Smooth muscle cell (in vitro differentiated cells): ENCODE data around the gene TNIK. TPM values are rescaled to one million over a fixed set of nuclear protein-coding genes. Genes with fewer than 3 reads are reported as not detected.

Experiments
- DNase-seq: peaks from one replicate; lab custom pipeline; 2025; ENCODE audit not compliant: unreplicated experiment; lab: John Stamatoyannopoulos, UW
- H2AFZ ChIP-seq: fragments of 200-600 bp; sonication (generic); 2 replicates; pipeline ENCODE4 v1.6.0; 2016; ENCODE audit warnings: antibody characterized with exemption, low read depth, mild to moderate bottlenecking
- H3F3A ChIP-seq: fragments of 200-600 bp; sonication (generic); 2 replicates; pipeline ENCODE4 v1.6.0; 2017; ENCODE audit warnings: antibody characterized with exemption, low read depth
- H3K27ac ChIP-seq: fragments of 200-600 bp; sonication (generic); 2 replicates; pipeline ENCODE4 v1.5.1; 2016; ENCODE audit warnings: low read depth, mild to moderate bottlenecking
- H3K27me3 ChIP-seq: fragments of 200-600 bp; sonication (generic); 2 replicates; pipeline ENCODE4 v1.6.1; 2016; ENCODE audit warnings: low read depth, mild to moderate bottlenecking
- H3K36me3 ChIP-seq: fragments of 200-600 bp; sonication (generic); 2 replicates; pipeline ENCODE4 v1.5.1; 2016; ENCODE audit warnings: low read depth
- H3K4me1 ChIP-seq: fragments of 200-600 bp; sonication (generic); 2 replicates; pipeline ENCODE4 v1.5.1; 2016; ENCODE audit warnings: low read depth
- H3K4me2 ChIP-seq: fragments of 200-600 bp; sonication (generic); 2 replicates; pipeline ENCODE4 v1.6.0; 2016; ENCODE audit warnings: mild to moderate bottlenecking
- H3K4me3 ChIP-seq: fragments of 200-600 bp; sonication (generic); 2 replicates; pipeline ENCODE4 v1.5.1; 2016; ENCODE audit warnings: mild to moderate bottlenecking
- H3K79me2 ChIP-seq: fragments of 200-600 bp; sonication (generic); 2 replicates; pipeline ENCODE4 v1.6.0; 2016; ENCODE audit warnings: low read depth, mild to moderate bottlenecking
- H3K9ac ChIP-seq: fragments of 200-600 bp; sonication (generic); 2 replicates; pipeline ENCODE4 v1.6.0; 2016; ENCODE audit warnings: low read depth
- H3K9me3 ChIP-seq: fragments of 200-600 bp; sonication (generic); replicated peaks from 2 replicates; pipeline ENCODE4 v1.5.1; 2016; ENCODE audit warnings: low read depth
- H4K20me1 ChIP-seq: fragments of 200-600 bp; sonication (generic); 2 replicates; pipeline ENCODE4 v1.6.0; 2016; ENCODE audit warnings: low read depth
- CTCF ChIP-seq: fragments of 200-600 bp; sonication (generic); IDR thresholded peaks from 2 replicates; pipeline ENCODE4 v1.5.1; 2017; ENCODE audit warnings: borderline replicate concordance, mild to moderate bottlenecking, antibody characterized with exemption; ENCODE audit not compliant: insufficient read depth, poor library complexity, severe bottlenecking
- WGBS: methylation state at CpG from one replicate; pipeline ENCODE4 v1.1.7; 2016; ENCODE audit warnings: low lambda C conversion rate; 5-methylcytosine and 5-hydroxymethylcytosine counted together
- polyA plus RNA-seq: library from polyadenylated mRNA; unstranded; fragments of >200 nt; fragmentation: Nextera tagmentation; extraction: Ambion mirVana; gene quantifications from 2 replicates; pipeline ENCODE4 v1.2.1, GENCODE V29; 2016
- total RNA-seq: library from RNA; depleted of rRNA; stranded (reverse); fragments of >200 nt; gene quantifications from 2 replicates; pipeline ENCODE4 v1.2.3, GENCODE V29; 2014

The TNIK gene
- total and polyA plus RNA-seq, 2 experiments from 2014 or later, result 10.4 to 12.5 TPM

- Histone ChIP-seq H3K27me3 (no peaks in the 10 kb centered on the region), H3K9ac (no peak overlapping the region), H3K36me3 (no peaks in the 10 kb centered on the region), H3K4me2 (no peak overlapping the region), H3F3A (no peaks in the 10 kb centered on the region), H3K4me3 (no peak overlapping the region), H2AFZ (no peak overlapping the region), H3K79me2 (peaks cover 6% of the 10 kb centered on the region), H3K4me1 (peaks cover 12% of the 10 kb centered on the region), H4K20me1 (no peaks in the 10 kb centered on the region), H3K27ac (no peak overlapping the region), H3K9me3 (no peaks in the 10 kb centered on the region)
- DNase-seq, result no peak
- TF ChIP-seq CTCF, result no peak
- WGBS, result 96% methylated on average over 2 of the region's 2 CpGs
Observed at GRCh38 chr3:171270541-171270940, 189.7 kb downstream of the TNIK start.

- Histone ChIP-seq H2AFZ (no peak overlapping the region), H4K20me1 (no peaks in the 10 kb centered on the region), H3K4me1 (peaks cover 12% of the 10 kb centered on the region), H3K27me3 (no peaks in the 10 kb centered on the region), H3F3A (no peaks in the 10 kb centered on the region), H3K36me3 (no peaks in the 10 kb centered on the region), H3K4me3 (no peak overlapping the region), H3K9ac (no peak overlapping the region), H3K9me3 (no peaks in the 10 kb centered on the region), H3K4me2 (no peak overlapping the region), H3K79me2 (peaks cover 6% of the 10 kb centered on the region), H3K27ac (no peak overlapping the region)
- no peak for DNase-seq
- TF ChIP-seq CTCF, result no peak
Observed at GRCh38 chr3:171269542-171269941, 190.7 kb downstream of the TNIK start.

GRCh38 chr3:171268677-171269076 lies 191.5 kb downstream of the TNIK start:
- no peaks in the 10 kb centered on the region for H3F3A ChIP-seq
- no peak overlapping the region for H3K9ac ChIP-seq
- no peaks in the 10 kb centered on the region for H3K36me3 ChIP-seq
- H3K79me2 ChIP-seq, result peaks cover 6% of the 10 kb centered on the region
- no peak overlapping the region for H2AFZ ChIP-seq
- peaks cover 12% of the 10 kb centered on the region for H3K4me1 ChIP-seq
- 100% methylated on average over 1 of the region's 1 CpG for WGBS
- H3K27ac ChIP-seq, result no peak overlapping the region
- no peak for DNase-seq
- H3K27me3 ChIP-seq, result no peaks in the 10 kb centered on the region
- H4K20me1 ChIP-seq, result no peaks in the 10 kb centered on the region
- H3K4me3 ChIP-seq, result no peak overlapping the region
- TF ChIP-seq CTCF, result no peak
- no peak overlapping the region for H3K4me2 ChIP-seq
- H3K9me3 ChIP-seq, result no peaks in the 10 kb centered on the region

GRCh38 chr3:171267104-171267503 lies 193.1 kb downstream of the TNIK start:
- H3K4me1 ChIP-seq, result peaks cover 18% of the 10 kb centered on the region
- H4K20me1 ChIP-seq, result peaks cover 9% of the 10 kb centered on the region
- TF ChIP-seq CTCF, result no peak
- no peak overlapping the region for H3K27ac ChIP-seq
- H3K4me2 ChIP-seq, result peak overlapping the region; percentile 40
- H3K27me3 ChIP-seq, result no peaks in the 10 kb centered on the region
- H3F3A ChIP-seq, result peaks cover 10% of the 10 kb centered on the region
- DNase-seq, result no peak
- peaks cover 4% of the 10 kb centered on the region for H3K79me2 ChIP-seq
- WGBS, result 72% methylated on average over 1 of the region's 1 CpG
- no peak overlapping the region for H3K9ac ChIP-seq
- H2AFZ ChIP-seq, result no peak overlapping the region
- no peak overlapping the region for H3K4me3 ChIP-seq
- no peaks in the 10 kb centered on the region for H3K36me3 ChIP-seq
- no peaks in the 10 kb centered on the region for H3K9me3 ChIP-seq
